ENCODE data around the gene CTCF.

- TF ChIP-seq CTCF (conservative IDR thresholded peaks at IDR 0.05) (no peak), ZFX (IDR thresholded peaks at IDR 0.05) (0 out of 2 replicates have a peak, but pooled peaks have one; percentile 17)
Measured at GRCh38 chr16:67666559-67667452, 104.5 kb downstream of the CTCF start, which contains the start of the genes C16orf86 and ENKD1.

Data from C4-2B (cell line).